ENCODE measurements around the gene SLC22A3.
"Not testable (repeated sequence)": the region's sequence is repeated elsewhere in the genome, so short reads cannot be mapped to it uniquely, and the experiment has no call there.

SLC22A3 gene

DNA sequence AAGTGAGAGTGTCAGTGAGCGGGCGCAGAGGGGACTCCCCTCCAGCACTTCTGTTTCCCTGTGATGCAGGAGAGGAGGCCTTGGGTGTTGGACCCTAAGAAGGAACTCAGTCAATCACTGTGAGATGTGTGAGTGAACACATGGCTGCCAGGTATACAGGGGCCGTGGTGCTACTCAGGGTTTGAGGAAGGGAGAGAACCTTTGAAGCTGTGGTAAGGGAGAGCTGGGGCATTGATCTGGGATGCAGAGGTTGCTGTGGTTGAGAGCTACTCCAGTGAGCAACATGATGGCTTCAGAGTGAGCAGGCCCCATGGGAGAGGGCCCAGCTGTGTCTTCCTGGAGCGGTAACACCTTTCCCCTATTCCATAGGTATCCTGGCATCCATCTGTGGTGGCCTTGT lies 99.2 kb downstream of the SLC22A3 start:
- no peak for DNase-seq (ENCODE audit: low read depth)

DNA sequence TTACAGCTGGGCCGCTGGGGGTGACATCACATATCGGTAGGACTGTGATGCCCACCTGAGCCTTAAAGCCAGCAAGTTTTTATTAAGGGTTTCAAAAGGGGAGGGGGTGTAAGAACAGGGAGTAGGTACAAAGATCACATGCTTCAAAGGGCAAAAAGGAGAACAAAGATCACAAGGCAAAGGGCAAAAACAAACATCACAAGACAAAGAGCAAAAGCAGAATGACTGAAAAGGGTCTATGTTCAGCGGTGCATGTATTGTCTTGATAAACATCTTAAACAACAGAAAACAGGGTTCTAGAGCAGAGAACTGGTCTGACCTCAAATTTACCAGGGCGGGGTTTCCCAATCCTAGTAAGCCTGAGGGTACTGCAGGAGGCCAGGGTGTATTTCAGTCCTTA lies 101.6 kb downstream of the SLC22A3 start:
- DNase-seq (ENCODE audit: low read depth): not testable (repeated sequence)

DNA sequence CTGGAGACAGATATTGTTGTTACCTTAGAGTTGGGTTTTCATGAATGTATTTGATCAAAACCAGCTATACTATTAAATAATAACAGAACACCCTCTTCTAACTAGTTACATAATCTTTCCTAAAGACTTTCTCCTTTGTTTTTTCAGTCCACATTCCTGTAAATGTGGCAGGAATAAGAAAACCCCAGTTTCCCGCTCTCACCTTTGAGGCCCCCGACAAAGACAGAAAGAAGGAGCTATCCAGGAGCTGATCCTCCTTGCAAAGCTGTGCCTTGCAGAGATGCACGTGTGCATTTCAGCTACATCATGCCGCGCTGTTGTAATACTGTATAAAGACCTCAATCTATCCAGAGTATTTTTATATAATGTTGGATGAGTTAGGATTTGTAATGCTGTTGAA lies 102.7 kb downstream of the SLC22A3 start:
- no peak for DNase-seq (ENCODE audit: low read depth)

DNA sequence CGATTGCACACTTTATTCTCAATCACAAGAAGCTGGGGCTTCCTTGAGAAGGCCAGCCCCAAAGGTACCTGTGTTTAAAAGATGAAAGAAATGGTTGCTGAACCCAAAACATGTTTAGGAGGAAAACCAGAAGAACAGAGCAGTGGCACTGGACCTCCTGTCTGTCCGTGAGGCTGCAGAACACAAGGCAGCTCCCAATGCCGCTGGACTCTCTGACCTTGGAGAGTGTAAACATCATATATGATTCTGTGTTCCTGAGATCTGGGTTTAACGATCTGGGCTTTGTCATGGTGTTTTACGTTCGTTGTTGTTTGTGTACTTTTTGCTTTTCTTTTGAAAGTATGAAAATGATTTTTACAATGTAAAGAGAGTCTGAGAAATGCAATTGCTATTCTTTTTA lies 106.1 kb downstream of the SLC22A3 start:
- DNase-seq (ENCODE audit: low read depth): no peak

DNA sequence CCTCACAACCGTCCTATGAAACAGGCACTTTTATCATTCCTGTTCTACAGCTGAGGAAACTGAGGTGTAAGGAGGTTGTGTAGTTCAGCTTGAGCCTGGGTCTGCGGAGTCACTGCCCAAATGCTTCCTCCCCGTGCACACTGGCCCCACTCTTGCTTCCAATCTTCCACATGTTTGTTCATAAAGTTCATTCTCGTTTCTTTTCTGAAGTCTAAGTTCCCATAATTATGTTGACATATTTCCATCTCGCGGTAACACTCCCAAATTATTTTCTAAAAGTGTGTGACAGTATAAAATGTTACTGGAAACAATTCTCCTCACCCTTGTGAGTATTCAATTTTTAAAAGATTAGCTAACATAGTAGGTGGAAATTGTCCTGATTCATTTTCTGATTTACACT lies 106.9 kb downstream of the SLC22A3 start:
- DNase-seq (ENCODE audit: low read depth): no peak

DNA sequence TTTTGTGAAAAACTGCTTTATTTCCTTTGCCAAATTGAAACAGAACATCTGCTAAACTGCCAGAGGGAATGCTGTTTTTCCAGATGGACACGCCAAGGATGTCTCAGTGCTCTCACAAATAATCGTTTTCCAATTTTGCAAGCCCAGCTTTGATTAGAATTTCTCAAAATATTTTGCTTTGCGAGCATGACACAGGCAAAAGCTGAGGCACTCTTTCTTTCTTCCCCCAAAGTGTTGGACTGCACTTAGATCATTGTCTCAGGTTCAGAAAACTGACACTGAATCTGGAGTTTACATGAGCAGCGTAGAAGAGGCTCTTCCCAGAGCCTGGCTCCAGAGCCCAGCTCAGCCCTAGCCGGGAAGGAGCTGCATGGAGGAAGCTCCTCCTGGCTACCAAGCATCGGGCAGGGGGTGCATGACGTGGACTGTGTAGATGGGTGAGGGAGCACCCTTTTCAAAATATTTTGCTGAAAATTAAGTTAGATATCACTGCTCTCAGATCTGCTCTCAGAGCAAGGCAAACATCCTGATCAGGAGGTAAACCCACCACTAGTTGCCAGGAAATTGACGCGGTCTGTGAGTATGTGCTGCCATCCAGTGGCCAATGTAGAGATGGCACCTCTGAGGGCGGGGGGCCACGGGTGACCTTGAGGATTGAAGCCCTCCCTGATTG lies 107.5 kb downstream of the SLC22A3 start:
- DNase-seq (ENCODE audit: low read depth): peak; percentile 55

DNA sequence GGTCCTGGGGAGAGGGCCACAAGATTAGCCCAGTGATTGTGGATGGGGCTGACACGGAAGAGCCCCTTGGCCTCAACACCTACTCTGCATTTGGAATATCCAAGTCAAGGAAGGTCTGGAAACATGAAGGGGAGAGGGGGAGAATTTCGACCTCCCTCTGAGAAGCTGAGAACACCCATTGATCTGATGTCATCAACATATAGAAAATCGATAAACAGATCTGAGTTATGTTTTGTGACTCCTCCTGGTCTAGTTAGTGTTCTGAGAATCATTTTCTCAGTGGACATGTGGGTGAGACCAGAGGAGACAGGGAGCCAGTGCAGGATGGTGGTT lies 108.0 kb downstream of the SLC22A3 start:
- DNase-seq (ENCODE audit: low read depth): no peak

DNA sequence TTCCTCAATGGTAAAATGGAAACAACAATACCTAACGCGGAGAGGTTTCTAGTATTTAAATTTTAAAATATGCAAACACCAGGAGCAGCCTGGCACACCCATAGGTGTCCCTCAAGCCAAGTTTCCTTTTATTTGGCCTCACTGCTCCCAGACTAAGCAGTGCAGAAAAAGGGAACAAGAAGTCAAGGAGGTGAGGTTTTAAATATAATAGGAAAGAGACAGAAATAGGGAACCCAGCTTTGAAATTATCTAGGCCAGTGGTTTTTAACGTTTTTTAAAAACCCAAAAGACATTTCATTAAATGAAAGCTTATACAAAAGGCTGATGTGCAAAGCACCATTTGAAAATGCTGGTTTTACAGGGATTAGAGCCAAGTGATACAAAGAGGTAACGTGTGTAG lies 109.6 kb downstream of the SLC22A3 start:
- DNase-seq (ENCODE audit: low read depth): no peak

DNA sequence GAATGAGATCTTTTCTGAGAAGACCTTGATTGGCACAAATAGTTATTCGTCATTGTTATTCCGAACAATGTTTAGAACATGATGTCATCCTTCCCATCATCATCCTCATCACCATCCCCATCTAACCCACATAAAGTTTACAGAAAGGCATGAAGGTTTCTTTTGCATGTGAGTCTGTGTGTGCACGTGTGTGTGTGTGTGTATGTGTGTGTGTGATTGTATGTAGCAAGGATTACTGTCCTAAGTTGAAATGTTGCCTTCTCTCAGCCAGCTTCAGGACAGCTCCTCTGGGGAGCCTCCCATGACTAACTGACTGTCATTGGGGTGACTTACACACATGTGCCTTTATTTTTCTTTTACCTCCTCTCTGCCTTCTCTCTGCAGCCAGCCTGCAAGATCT lies 113.5 kb downstream of the SLC22A3 start:
- no peak for DNase-seq (ENCODE audit: low read depth)

DNA sequence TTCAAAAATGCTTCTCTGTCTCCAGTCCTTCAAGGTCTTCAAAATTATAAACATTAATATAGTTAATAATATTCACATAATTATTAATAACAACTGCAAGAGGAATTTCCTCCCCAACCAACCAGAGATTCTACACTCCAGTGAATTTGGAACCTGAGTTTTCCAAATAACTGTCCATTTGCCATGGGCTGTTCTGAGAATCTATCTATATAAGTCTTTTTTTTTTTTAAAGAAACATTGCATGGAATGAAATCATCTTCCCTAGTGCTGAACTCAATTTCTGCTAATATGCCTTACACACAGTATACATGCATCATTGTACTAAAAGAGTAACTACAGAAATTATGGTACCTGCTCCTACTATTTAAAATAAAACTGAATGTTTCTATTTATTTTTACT lies 113.9 kb downstream of the SLC22A3 start:
- no peak for DNase-seq (ENCODE audit: low read depth)

DNA sequence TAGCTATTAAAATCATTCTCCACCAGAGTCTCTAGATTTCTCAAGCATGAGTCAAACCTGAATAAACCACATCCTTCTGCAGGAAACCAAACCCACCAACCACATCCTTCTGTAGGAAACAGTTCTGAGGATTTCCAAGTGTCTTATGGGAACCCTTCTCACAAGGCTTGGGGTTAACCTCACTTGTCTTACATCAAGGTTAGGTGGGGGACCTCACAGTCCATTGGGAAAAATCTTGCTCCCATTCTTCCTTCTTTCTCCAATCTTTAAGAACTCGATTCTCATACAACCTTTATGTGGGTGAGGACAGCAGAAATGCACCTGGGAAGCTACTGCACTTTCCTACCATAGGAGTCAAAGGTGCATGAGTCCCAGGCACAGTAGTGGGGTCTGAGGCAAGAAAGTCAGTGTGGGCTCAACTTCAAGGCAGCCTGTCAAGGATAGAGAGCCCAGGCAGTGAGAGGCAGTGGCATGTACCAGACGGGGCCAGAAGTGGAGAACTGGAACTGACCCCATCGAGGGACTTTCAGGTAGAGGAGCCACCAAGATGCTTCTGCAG lies 114.5 kb downstream of the SLC22A3 start:
- DNase-seq (ENCODE audit: low read depth): peak; percentile 53

DNA sequence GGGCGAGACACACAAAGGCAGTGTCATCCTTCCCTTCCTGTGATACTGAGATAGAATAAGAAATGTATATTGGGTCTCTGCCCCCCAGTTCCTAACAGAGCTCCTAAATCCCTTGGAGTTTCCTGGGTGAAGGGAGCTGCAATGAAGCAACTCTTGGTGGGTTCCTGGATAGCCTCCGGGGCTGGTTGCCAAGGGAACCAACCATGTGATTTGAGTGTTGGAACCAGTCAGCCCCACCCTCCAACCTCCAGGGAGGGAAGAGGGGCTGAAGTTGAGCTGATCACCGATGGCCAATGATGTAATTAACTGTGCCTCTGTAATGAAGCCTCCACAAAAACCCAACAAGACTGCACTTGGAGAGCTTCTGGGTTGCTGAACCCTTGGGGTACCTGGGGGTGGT lies 116.6 kb downstream of the SLC22A3 start:
- no peak for DNase-seq (ENCODE audit: low read depth)

DNA sequence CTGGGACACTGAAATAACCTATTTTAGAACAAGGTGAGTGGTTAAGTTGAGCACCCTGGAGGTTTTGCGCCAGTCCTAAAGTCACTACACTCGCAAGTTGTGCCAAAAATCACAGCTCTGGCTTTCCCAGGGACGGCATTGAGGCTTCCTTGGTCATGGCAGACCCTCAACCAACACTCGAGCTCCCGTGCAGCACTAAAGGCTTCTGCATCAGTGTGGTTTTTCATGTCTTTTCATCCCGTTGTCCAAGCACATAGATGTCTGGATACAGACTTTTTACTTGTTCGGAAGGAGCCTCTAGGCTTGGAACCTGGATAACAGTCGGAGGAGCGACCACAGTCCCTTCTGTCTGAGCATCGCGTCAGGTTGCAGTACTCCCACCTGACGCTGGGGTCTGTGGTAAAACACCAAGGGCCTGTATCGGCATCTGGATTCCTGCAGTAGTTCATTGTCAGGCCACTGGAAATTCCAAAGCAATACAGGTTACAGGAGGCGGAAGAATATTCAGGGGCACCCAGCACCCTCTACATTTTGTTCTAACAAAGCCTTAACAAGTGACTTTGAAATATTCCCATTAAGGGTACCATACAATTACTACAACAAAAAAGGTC lies 119.2 kb downstream of the SLC22A3 start:
- DNase-seq (ENCODE audit: low read depth): not testable (repeated sequence)

DNA sequence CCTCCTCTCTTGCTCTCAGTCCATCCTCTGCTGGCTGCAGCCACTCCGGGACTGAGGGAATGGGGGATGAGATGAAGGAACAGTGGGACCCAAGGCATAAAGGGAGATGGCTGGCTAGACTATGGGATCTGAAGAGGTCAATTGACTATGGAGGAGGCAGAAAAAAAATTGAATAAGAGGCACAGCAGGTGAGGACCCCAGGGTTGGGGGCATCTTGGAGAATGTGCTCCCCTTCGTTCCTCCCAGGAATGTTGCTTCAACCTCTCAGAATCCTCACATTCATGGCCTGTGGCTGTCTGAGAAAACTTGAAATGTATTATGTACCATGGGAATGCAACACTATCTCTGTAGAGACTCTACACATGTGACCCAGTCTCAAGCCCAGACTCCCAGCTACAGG lies 121.0 kb downstream of the SLC22A3 start:
- no peak for DNase-seq (ENCODE audit: low read depth)

DNA sequence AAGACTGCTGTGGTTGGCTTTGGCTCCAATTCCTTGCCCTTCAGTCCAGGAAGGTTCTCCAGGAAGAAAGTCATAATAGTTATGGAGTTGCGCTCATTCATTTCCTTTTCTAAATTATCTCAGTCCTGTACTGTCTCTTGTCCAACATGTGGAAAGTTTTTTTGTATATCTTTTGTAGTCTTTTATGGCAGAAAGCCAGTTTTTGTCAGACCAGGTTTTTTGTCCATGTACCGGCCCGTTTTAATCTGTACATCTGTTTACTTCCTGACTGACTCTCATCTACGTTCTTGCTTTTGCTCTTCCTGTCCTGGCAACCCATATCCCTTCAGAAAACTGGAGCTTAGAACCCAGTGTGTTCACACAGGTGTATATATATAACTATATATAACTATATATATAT lies 127.9 kb downstream of the SLC22A3 start:
- not testable (repeated sequence) for DNase-seq (ENCODE audit: low read depth)

DNA sequence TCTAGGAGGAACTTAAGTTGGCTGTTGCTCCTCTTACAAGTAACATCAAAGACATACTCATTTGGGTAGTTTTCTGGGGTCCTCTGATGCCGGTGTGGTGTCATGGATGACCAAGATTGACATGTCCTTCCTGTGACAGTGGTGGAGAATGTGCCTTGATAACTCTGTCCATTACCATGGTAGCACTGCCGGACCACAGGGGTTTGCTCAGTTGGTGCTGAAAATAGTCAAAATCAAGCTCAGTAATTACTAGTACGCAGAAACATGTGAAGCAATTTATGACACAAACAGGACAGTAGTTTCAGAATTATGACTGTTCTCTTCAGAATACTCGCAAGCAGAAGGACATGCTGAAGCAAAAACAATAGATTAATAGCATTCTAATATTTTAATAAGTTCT lies 128.9 kb downstream of the SLC22A3 start:
- DNase-seq (ENCODE audit: low read depth): not testable (repeated sequence)

DNA sequence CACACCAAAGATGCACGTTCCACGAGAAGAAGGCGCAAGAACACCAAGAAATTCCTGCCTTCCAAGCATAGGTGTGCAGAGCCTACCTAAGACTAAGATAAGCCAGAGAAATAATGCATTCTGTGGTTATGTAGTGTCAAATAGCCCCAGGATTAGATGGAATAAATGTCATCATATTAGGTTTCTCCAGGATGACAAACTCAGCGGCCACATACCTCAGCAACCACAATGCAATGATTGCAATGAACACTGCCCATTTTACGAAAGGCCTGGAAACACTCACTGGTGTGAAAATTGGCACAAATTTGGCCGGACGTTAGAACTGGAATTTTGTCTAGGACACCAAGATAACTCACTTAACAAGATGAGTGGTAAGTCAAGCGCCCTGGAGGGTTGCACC lies 129.7 kb downstream of the SLC22A3 start:
- DNase-seq (ENCODE audit: low read depth): no peak

DNA sequence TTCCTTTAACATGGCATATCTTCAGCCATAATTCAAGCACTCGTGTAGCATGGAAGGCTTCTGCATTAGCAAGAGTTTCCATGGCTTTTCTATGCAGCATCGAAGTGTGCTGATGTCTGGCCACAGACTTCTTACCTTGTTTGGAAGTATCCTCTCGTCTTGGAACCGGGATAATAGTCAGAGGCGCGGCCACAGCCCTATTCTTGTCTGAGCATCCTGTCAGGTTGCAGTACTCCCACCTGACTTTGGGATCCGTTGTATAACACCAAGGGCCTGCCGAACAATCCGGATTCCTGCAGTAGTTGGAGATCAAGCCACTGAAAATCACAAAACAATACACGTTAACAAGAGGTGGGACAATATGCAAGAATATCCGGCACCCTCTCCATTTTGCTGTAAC lies 138.9 kb downstream of the SLC22A3 start:
- DNase-seq (ENCODE audit: low read depth): no peak

DNA sequence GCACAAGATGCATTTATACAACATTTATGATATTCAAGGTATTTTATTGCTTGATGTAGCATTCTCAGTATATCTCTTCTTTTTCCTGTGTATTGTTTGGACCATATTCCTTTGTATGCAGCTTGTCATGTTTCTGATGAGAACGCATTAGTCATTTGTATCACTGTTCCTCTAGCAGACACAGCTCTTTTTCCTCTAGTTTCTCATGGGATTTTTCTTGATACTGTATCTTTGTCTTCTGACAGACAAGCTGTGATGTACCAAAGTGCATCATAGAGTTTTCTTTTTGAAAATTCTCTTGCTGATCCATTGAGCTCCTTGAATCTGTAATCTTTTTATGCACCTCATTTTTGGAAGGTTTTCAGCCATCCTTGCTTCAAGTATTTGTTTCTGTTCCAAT lies 140.9 kb downstream of the SLC22A3 start:
- DNase-seq (ENCODE audit: low read depth): no peak

DNA sequence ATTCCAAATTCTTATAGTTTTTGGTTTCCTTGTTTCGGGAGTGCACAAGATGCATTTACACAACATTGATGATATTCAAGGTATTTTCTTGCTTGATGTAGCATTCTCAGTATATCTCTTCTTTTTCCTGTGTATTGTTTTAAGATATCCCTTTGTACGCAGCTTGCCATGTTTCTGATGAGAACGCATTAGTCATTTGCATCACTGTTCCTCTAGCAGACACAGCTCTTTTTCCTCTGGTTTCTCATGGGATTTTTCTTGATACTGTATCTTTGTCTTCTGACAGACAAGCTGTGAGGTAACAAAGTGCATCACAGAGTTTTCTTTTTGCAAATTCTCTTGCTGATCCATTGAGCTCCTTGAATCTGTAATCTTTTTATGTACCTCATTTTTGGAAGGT lies 146.4 kb downstream of the SLC22A3 start:
- no peak for DNase-seq (ENCODE audit: low read depth)

DNA sequence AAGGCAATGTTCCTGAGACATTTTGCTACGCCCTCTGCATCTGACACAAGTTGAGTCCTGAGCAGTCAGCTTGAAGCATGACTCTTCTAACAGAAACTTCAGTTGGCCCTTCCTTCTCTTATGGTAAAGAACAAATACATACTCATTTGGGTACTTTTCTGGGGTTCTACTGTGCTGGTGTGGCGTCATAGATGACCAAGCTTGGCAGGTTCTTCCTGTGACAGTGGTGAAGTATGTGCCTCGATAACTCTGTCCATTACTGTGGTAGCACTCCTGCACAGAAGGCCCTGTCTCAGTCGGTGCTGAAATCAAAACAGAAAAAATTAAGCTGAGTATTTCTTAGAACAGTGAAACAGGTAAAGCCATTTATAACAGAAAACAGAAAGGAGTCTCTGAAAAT lies 152.5 kb downstream of the SLC22A3 start:
- no peak for DNase-seq (ENCODE audit: low read depth)

All from fibroblast of gingiva (primary cell).